ENCODE data around the gene ABHD2.

DNA sequence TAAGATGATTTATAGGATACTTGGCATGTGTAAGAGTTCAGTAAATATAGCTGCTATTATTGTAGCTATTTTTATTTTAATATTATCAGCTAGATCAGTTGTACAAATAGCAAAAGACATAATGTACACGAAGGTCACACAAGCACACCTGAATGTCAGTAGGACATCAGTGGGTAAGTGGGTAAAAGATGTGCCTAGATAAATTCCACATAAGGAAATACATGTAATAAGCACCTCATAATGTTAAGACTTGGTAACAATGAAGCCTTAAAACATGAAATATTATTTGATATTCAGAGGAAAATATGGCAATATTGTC, 41.5 kb downstream of the ABHD2 start:
- TF ChIP-seq POLR2A (IDR thresholded peaks at IDR 0.05): no peak
- TF ChIP-seq, protein P1, sequence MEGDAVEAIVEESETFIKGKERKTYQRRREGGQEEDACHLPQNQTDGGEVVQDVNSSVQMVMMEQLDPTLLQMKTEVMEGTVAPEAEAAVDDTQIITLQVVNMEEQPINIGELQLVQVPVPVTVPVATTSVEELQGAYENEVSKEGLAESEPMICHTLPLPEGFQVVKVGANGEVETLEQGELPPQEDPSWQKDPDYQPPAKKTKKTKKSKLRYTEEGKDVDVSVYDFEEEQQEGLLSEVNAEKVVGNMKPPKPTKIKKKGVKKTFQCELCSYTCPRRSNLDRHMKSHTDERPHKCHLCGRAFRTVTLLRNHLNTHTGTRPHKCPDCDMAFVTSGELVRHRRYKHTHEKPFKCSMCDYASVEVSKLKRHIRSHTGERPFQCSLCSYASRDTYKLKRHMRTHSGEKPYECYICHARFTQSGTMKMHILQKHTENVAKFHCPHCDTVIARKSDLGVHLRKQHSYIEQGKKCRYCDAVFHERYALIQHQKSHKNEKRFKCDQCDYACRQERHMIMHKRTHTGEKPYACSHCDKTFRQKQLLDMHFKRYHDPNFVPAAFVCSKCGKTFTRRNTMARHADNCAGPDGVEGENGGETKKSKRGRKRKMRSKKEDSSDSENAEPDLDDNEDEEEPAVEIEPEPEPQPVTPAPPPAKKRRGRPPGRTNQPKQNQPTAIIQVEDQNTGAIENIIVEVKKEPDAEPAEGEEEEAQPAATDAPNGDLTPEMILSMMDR (IDR thresholded peaks at IDR 0.05 in 4 of 5, conservative IDR thresholded peaks at IDR 0.05 in 1 of 5): no peak

All from gastrocnemius medialis (tissue), 4 donors.